H1 (cell line): Measurements from ENCODE around the gene NAA10. TPM values are rescaled to one million over a fixed set of nuclear protein-coding genes. Genes with fewer than 3 reads are reported as not detected.
A peak's percentile ranks its signal among the peaks of the same experiment; 100 is the strongest.

ENCODE experiments used
- CTCF ChIA-PET: fragments of 300-600 bp; sonication (Branson Sonifier 250); formaldehyde crosslinking; loops from one replicate; lab custom pipeline; 2021; ENCODE audit not compliant: partially characterized antibody; lab: Charles Lee
- POLR2A ChIA-PET: fragments of 300-600 bp; sonication (Branson Sonifier 250); formaldehyde crosslinking; loops from one replicate; lab custom pipeline; 2021; ENCODE audit warnings: inconsistent platforms; ENCODE audit not compliant: partially characterized antibody; lab: Charles Lee
- DNase-seq, 2 experiments: peaks; one replicate each; pipeline versions ENCODE4 v3.0.0 to v3.0.0-alpha.2; 2010 to 2022; ENCODE audit warnings: low spot score in 2 of 2, low read depth in 1 of 2, mixed read lengths in 1 of 2
- FAIRE-seq: peaks from 2 replicates; lab custom pipeline; 2011; peaks lifted over from hg19 to GRCh38; lab: Jason Lieb, UNC
- H2AFZ ChIP-seq: 2 replicates; pipeline ENCODE4 v1.8.1; 2012; ENCODE audit warnings: low read length, inconsistent platforms
- H2AK5ac ChIP-seq: 2 replicates; pipeline ENCODE4 v1.6.1; 2013; ENCODE audit warnings: low read depth, low read length
- H2BK120ac ChIP-seq: replicated peaks from 2 replicates; pipeline ENCODE3; 2013; ENCODE audit warnings: low read depth, low read length, inconsistent platforms
- H2BK12ac ChIP-seq: 2 replicates; pipeline ENCODE4 v1.6.1; 2013; ENCODE audit warnings: low read depth, low read length
- H2BK15ac ChIP-seq: 2 replicates; pipeline ENCODE4 v1.6.1; 2013; ENCODE audit warnings: low read length
- H2BK20ac ChIP-seq: 2 replicates; pipeline ENCODE4 v1.6.1; 2013; ENCODE audit warnings: low read length
- H2BK5ac ChIP-seq: 2 replicates; pipeline ENCODE4 v1.6.1; 2013; ENCODE audit warnings: low read depth, low read length
- H3K14ac ChIP-seq: 2 replicates; pipeline ENCODE4 v1.6.1; 2013; ENCODE audit warnings: inconsistent platforms; ENCODE audit not compliant: insufficient read length
- H3K18ac ChIP-seq: 2 replicates; pipeline ENCODE4 v1.6.1; 2013; ENCODE audit warnings: low read length; ENCODE audit errors: extremely low read depth
- H3K23ac ChIP-seq: 2 replicates; pipeline ENCODE4 v1.6.1; 2013; ENCODE audit warnings: inconsistent platforms; ENCODE audit not compliant: insufficient read length
- H3K23me2 ChIP-seq: 2 replicates; pipeline ENCODE4 v1.6.1; 2013; ENCODE audit warnings: low read depth, low read length
- H3K27ac ChIP-seq: 2 replicates; pipeline ENCODE4 v1.6.1; 2011; ENCODE audit warnings: low read depth, low read length, inconsistent platforms
- H3K27me3 ChIP-seq, 4 experiments: replicated peaks in 1 of 4; 1 replicate in 1 of 4; 2 replicates in 3 of 4; pipeline versions ENCODE4 v1.6.1 to v1.8.1; 2011 to 2013; ENCODE audit warnings: low read length in 3 of 4, mild to moderate bottlenecking in 3 of 4, inconsistent platforms in 2 of 4, mixed read lengths in 2 of 4, moderate library complexity in 1 of 4; ENCODE audit not compliant: control insufficient read depth in 3 of 4, insufficient read depth in 3 of 4; ENCODE audit errors: extremely low read depth in 1 of 4
- H3K36me3 ChIP-seq, 4 experiments: 2 replicates each; pipeline versions ENCODE4 v1.6.1 to v1.8.1; 2011 to 2013; ENCODE audit warnings: mild to moderate bottlenecking in 4 of 4, low read length in 3 of 4, moderate library complexity in 2 of 4, control low read depth in 1 of 4, inconsistent platforms in 1 of 4; ENCODE audit not compliant: insufficient read depth in 4 of 4, control insufficient read depth in 2 of 4
- H3K4ac ChIP-seq: replicated peaks from 2 replicates; pipeline ENCODE3; 2013; ENCODE audit warnings: low read length, low read depth, mixed read lengths, inconsistent platforms; ENCODE audit not compliant: insufficient read length
- H3K4me1 ChIP-seq, 4 experiments: replicated peaks in 1 of 4; 1 replicate in 1 of 4; 2 replicates in 3 of 4; pipeline versions ENCODE4 v1.6.1 to v1.8.1; 2011 to 2013; ENCODE audit warnings: low read length in 3 of 4, inconsistent platforms in 2 of 4, mixed read lengths in 1 of 4; ENCODE audit not compliant: insufficient read depth in 4 of 4, control insufficient read depth in 3 of 4
- H3K4me2 ChIP-seq, 2 experiments: 2 replicates each; pipeline versions ENCODE4 v1.6.1 to v1.8.1; 2011 to 2013; ENCODE audit warnings: low read depth in 2 of 2, low read length in 2 of 2, control low read depth in 1 of 2, inconsistent platforms in 1 of 2, mild to moderate bottlenecking in 1 of 2; ENCODE audit not compliant: insufficient read depth in 1 of 2
- H3K4me3 ChIP-seq, 4 experiments: fragments of 200-600, 300-600 bp in 1 of 4; sonication (generic), shearing (Covaris generic), sonication (Bioruptor Twin) in 1 of 4; 2 replicates each; pipeline versions ENCODE4 v1.5.1 to v1.8.1; 2011 to 2016; ENCODE audit warnings: low read length in 4 of 4, low read depth in 3 of 4, control low read depth in 2 of 4, inconsistent platforms in 2 of 4, mild to moderate bottlenecking in 2 of 4, mixed read lengths in 1 of 4, moderate library complexity in 1 of 4; ENCODE audit not compliant: insufficient read depth in 2 of 4; ENCODE audit errors: extremely low read depth in 1 of 4
- H3K56ac ChIP-seq: replicated peaks from 2 replicates; pipeline ENCODE3; 2013; ENCODE audit warnings: low read depth, mild to moderate bottlenecking, mixed read lengths, low read length, inconsistent platforms; ENCODE audit not compliant: insufficient read length
- H3K79me1 ChIP-seq: 2 replicates; pipeline ENCODE4 v1.6.1; 2013; ENCODE audit warnings: low read depth, low read length, control low read depth
- H3K79me2 ChIP-seq, 2 experiments: 2 replicates each; pipeline versions ENCODE4 v1.6.1 to v1.8.1; 2012 to 2013; ENCODE audit warnings: low read length in 2 of 2, mild to moderate bottlenecking in 2 of 2, inconsistent platforms in 1 of 2; ENCODE audit not compliant: insufficient read depth in 2 of 2, control insufficient read depth in 1 of 2
- H3K9ac ChIP-seq, 4 experiments: replicated peaks in 1 of 4; 1 replicate in 1 of 4; 2 replicates in 3 of 4; pipeline versions ENCODE4 v1.6.1 to v1.8.1; 2011 to 2013; ENCODE audit warnings: low read depth in 3 of 4, low read length in 3 of 4, control low read depth in 2 of 4, mild to moderate bottlenecking in 2 of 4, moderate library complexity in 2 of 4, inconsistent platforms in 1 of 4; ENCODE audit errors: extremely low read depth in 1 of 4
- H3K9me3 ChIP-seq, 2 experiments: 2 replicates each; pipeline versions ENCODE4 v1.6.1 to v1.8.1; 2012 to 2013; ENCODE audit warnings: mild to moderate bottlenecking in 2 of 2, moderate library complexity in 2 of 2, control low read depth in 1 of 2, inconsistent platforms in 1 of 2, low read depth in 1 of 2, low read length in 1 of 2, mixed read lengths in 1 of 2; ENCODE audit not compliant: insufficient read depth in 2 of 2
- H4K20me1 ChIP-seq, 2 experiments: replicated peaks in 1 of 2; 2 replicates each; pipeline versions ENCODE3 to v1.8.1; 2011 to 2013; ENCODE audit warnings: inconsistent platforms in 2 of 2, low read length in 2 of 2, mild to moderate bottlenecking in 1 of 2; ENCODE audit not compliant: insufficient read depth in 2 of 2, control insufficient read depth in 1 of 2
- H4K5ac ChIP-seq: 2 replicates; pipeline ENCODE4 v1.6.1; 2013; ENCODE audit warnings: low read length, low read depth, mixed read lengths, inconsistent platforms; ENCODE audit not compliant: insufficient read length
- H4K8ac ChIP-seq: 2 replicates; pipeline ENCODE4 v1.8.0; 2013; ENCODE audit warnings: mild to moderate bottlenecking, moderate library complexity, low read length, inconsistent platforms; ENCODE audit not compliant: insufficient read depth; ENCODE audit errors: extremely low read depth
- H4K91ac ChIP-seq: replicated peaks from 2 replicates; pipeline ENCODE3; 2013; ENCODE audit warnings: low read length, mixed read lengths, inconsistent platforms; ENCODE audit not compliant: insufficient read length
- CHD1 ChIP-seq: IDR thresholded peaks from 2 replicates; pipeline ENCODE4 v1.6.1; 2012; ENCODE audit warnings: low read depth, low read length, improper control_type of control experiment
- GABPA ChIP-seq: IDR thresholded peaks from 2 replicates; pipeline ENCODE4 v1.6.1; 2011; ENCODE audit warnings: mild to moderate bottlenecking, low read length, moderate library complexity, borderline replicate concordance; ENCODE audit not compliant: insufficient read depth
- RBBP5 ChIP-seq: IDR thresholded peaks from 2 replicates; pipeline ENCODE4 v1.7.1; 2012; ENCODE audit warnings: low read depth, mild to moderate bottlenecking, inconsistent platforms, low read length, moderate library complexity, borderline replicate concordance
- WGBS, 2 experiments: shearing (Covaris generic) in 1 of 2; methylation state at CpG; one replicate each; pipeline versions ENCODE4 v1.1.6 to v1.1.7; 2013 to 2015; ENCODE audit warnings: low lambda C conversion rate in 2 of 2, mixed read lengths in 2 of 2, inconsistent platforms in 1 of 2, low coverage in 1 of 2, missing lambda C conversion rate in 1 of 2; ENCODE audit not compliant: insufficient replicate concordance in 2 of 2, insufficient coverage in 1 of 2, insufficient read length in 1 of 2; ENCODE audit errors: extremely low coverage in 1 of 2, missing lambda C conversion rate in 1 of 2; 5-methylcytosine and 5-hydroxymethylcytosine counted together
- polyA plus RNA-seq, 7 experiments: library from polyadenylated mRNA; depleted of rRNA in 3 of 7; stranded (reverse) in 5 of 7; unstranded in 2 of 7; fragments of >200 nt in 5 of 7; fragments of 200-250 nt in 2 of 7; gene quantifications; 1 replicate in 5 of 7; 2 replicates in 1 of 7; 4 replicates in 1 of 7; pipeline versions ENCODE4 v1.2.1 to v1.2.3, GENCODE V29; 2011 to 2013; ENCODE audit warnings: missing spikeins in 2 of 7, mixed read lengths in 2 of 7
- total RNA-seq: library from RNA; stranded (reverse); fragmentation: NEBNext Ultra II Directional; extraction: Animal tissue kit (Norgen Biotek cat#: 25700); gene quantifications from 2 replicates; pipeline ENCODE4 v1.2.1, GENCODE V29; 2021

The NAA10 gene
- total and polyA plus RNA-seq, 2 of the 8 experiments (the other 6 are each of a cell fraction or from before 2014, with no cell fraction given): 80.4 to 98.8 TPM

DNA sequence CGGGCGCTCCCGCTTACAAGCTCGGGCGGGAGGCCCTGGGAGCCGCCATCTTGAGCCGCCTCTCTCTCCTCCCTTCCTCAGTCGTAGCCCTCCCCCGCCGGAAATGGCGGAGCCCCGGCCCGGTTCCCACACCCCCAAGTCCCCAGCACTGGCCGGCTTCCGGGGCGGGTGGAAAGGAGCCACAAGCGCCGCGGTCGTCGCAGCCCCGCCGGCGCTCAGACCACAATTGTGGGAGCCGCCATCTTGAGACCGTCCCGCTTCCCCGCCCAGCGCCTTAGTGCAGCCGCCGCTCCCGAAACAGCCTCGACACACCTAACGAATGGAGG is 36.2 kb upstream of the NAA10 start:
- peak overlapping the region; percentile 95 to 100 (median 99) for H3K9ac ChIP-seq
- H3K18ac ChIP-seq: peak overlapping the region; percentile 96
- H3K23me2 ChIP-seq: peaks cover 8% of the 10 kb centered on the region; the same call in 1 of the 2 replicates
- DNase-seq (peak in 1 of 2 experiments; percentile 76), FAIRE-seq (no peak)
- H2BK5ac ChIP-seq: peak overlapping the region; percentile 99
- ChIA-PET CTCF (interaction anchor here (2.5 to 11.2 kb wide), 2 partner anchors 23 to 42 kb away, joined by 8 to 102 read pairs; partner anchors contain the start of gene RENBP), POLR2A (interaction anchor here (0.7 to 4.6 kb wide), 32 partner anchors 9 to 399 kb away, joined by 3 to 43 read pairs (median 4); partner anchors contain the start of genes ARHGAP4, IRAK1, L1CAM and SRPK3)
- peaks cover 4 to 26% (median 15%) of the 10 kb centered on the region in 4 experiments for H3K4me1 ChIP-seq
- peak overlapping the region; percentile 100 for H4K8ac ChIP-seq
- H2BK20ac ChIP-seq: no peak overlapping the region
- no peak; the same call in 1 of the 2 replicates for TF ChIP-seq CHD1
- peak; percentile 68; the same call in 1 of the 2 replicates for TF ChIP-seq GABPA
- TF ChIP-seq RBBP5: 0 out of 2 replicates have a peak, but pooled peaks have one; percentile 23
- no peak overlapping the region for H2AFZ ChIP-seq
- peak overlapping the region; percentile 97 for H3K56ac ChIP-seq
- H4K91ac ChIP-seq: peak overlapping the region; percentile 100
- H2AK5ac ChIP-seq: no peak overlapping the region
- H2BK12ac ChIP-seq: no peak overlapping the region
- peak overlapping the region; percentile 66 to 69 for H3K4me2 ChIP-seq
- H3K27ac ChIP-seq: peak overlapping the region; percentile 99
- H3K79me1 ChIP-seq: peaks cover 2% of the 10 kb centered on the region; the same call in 1 of the 2 replicates
- H2BK15ac ChIP-seq: no peak overlapping the region
- H3K36me3 ChIP-seq: no peaks in the 10 kb centered on the region
- peak overlapping the region; percentile 92 to 99 (median 95) for H3K4me3 ChIP-seq
- no peaks in the 10 kb centered on the region for H3K9me3 ChIP-seq
- no peaks in the 10 kb centered on the region for H3K27me3 ChIP-seq
- WGBS, 2 experiments: 0% methylated on average over 5 of the region's 34 CpGs; no CpG with 5 or more reads in 1 of the 2 experiments
- peak overlapping the region; percentile 96 for H4K5ac ChIP-seq
- peak overlapping the region; percentile 98 for H3K4ac ChIP-seq
- peaks cover 36 to 46% of the 10 kb centered on the region in 2 experiments for H3K79me2 ChIP-seq
- H2BK120ac ChIP-seq: peak overlapping the region; percentile 83
- no peak overlapping the region for H3K23ac ChIP-seq
- peaks cover 18 to 24% of the 10 kb centered on the region in 2 experiments for H4K20me1 ChIP-seq
- no peak overlapping the region for H3K14ac ChIP-seq
